ENCODE measurements around the gene TMEM35A.
A peak's percentile ranks its signal among the peaks of the same experiment; 100 is the strongest.
"Not testable (repeated sequence)": the region's sequence is repeated elsewhere in the genome, so short reads cannot be mapped to it uniquely, and the experiment has no call there.

The TMEM35A gene, protein sequence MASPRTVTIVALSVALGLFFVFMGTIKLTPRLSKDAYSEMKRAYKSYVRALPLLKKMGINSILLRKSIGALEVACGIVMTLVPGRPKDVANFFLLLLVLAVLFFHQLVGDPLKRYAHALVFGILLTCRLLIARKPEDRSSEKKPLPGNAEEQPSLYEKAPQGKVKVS

DNA sequence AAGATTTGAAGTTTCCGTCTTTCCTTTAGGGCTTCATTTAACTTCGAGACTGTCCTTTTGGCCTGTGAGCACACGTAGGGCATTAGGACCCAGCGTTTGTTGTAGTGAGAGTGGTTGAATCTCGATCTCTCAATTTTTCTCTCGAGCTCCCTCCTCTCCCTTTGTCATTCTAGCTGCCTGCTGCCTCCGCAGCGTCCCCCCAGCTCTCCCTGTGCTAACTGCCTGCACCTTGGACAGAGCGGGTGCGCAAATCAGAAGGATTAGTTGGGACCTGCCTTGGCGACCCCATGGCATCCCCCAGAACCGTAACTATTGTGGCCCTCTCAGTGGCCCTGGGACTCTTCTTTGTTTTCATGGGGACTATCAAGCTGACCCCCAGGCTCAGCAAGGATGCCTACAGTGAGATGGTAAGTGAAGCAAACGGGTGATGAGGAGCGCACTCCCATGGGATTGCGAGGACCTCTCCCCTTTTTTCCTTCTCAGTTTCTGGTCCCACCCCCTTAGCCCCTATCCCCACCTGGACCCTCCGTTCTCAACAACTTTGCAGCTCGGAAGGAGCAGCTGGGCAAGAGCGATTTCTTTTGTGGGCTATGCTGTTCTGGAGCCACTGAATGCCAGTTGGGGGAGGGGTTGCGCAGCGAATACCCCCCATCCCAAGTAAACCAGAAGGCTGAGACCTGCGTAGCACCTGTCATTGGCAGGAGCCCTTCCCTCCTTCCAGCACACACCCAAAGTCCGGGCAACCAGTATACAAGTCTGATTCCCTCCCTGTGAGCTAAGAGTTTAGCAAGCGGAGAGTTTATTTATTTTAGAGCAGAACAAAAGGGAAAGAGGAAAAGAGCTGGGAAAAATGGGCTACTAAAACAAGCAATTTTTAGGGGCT is at the start of gene TMEM35A:
TSS of gene TMEM35A (plus strand) at position 164 of the 883 bp plus-strand sequence. CDS start at position 288, 124 bp downstream.
- peak; percentile 32 for DNase-seq

DNA sequence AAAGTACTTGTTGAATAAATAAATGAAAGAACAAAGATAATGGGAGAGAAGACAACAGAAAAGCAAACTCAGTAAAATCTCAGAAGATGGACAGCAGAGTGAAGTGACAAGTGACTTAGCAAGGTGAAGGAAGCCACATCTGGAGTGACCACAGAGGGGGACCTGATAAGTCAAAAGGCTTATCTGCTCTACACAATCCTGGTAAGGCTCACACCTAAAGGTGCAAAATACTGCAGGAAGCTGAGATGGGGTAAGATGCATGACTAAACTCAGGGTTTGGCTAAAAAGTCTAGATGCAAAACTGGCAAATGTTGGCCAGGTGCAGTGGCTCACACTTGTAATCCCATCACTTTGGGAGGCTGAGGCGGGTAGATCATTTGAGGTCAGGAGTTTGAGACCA is 49.0 kb upstream of the TMEM35A start:
- DNase-seq = no peak

DNA sequence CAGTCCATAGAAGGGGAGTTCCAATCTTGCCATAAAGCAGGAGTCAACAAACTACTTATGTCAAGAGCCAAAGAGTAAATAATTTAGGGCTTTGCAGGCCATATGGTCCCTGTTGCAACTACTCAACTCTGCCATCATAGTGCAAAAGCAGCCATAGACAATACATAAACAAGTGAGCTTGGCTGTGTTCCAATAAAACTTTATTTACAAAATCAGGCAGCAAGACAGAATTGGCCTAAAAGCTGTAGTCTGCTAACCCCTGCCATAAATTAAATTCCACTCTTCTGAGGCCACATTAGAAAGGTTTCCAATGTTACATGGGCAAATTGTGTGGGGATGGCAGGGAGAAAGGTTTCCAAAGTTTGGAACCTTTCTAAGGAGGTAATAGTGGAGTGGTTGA is 41.4 kb upstream of the TMEM35A start:
- DNase-seq = no peak

DNA sequence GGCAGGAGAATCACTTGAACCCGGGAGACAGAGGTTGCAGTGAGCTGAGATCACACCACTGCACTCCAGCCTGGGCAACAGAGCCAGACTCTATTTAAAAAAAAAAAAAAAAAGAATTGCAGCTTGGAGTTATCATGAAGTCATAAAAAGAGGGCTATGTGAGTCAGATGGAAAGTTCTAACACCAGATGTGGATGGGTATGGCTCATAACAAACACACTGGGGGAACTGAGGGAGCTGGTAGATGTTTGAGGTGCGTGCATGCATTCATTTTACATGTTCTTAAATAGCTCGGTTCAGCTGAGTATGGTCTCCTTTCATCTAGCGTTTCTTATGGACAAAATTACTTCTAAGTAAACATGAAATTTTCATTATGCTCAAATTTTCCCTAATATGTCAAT is 38.5 kb upstream of the TMEM35A start:
- no peak for DNase-seq

DNA sequence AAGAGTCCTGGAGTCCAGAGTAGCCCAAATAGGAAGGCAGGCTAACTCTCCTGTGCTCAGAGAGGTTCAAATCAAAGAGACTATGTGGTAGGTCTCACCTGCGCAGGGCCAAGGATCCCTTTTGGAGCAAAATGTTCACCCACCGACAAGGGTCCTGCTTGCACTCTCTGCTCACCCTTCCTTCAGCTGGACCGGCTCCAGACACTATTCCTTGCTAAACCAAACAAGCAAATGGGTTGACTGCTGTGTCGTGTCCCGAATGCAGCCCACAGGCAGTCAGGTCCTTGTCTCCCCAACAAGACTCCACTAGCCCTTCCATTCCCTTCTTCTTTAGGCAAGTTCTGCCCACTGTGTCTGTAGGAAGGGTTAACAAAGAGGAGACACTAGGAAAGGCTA is 27.5 kb upstream of the TMEM35A start:
- peak; percentile 62 for DNase-seq

DNA sequence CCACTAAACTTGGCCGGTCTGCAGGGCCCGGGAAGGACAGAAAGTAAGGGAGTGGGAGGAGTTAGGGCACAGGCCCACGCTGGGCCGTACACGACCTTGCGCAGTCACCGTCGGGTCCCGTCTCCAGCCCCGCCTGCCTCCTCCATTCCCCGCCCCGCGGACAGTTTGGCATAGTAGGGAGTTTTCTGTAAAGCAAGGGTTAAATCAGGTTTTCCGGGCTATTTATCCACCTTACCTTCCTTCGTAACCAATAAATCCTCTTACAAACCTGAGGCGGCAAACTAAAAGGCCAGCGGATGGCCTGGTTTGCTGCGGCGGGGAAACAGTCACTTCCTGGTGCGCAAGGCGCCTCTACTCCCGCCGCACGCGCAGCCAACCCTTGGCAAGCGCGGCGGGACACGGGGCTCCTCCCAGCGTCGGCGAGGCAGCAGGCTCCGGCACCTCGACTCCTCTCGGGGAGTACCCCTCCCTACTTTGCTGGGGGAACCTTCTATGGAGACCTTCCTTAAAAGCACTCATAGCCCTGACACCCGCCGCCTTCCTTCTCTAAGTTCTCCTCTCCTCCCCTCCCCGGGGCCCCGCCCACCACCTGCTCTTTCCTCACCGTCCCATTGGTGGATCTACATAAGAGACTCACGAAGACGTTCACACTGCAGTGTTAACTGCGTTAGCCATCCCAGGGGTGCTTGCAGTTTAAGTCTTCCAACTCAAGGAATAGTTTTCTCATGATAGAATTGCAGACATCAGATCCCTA is 27.0 kb upstream of the TMEM35A start, which contains the start of gene TRMT2B:
TSS of gene TRMT2B (minus strand) at position 563 of the 754 bp plus-strand sequence. CDS start 9,822 bp downstream, outside the sequence.
- DNase-seq = peak; percentile 92

DNA sequence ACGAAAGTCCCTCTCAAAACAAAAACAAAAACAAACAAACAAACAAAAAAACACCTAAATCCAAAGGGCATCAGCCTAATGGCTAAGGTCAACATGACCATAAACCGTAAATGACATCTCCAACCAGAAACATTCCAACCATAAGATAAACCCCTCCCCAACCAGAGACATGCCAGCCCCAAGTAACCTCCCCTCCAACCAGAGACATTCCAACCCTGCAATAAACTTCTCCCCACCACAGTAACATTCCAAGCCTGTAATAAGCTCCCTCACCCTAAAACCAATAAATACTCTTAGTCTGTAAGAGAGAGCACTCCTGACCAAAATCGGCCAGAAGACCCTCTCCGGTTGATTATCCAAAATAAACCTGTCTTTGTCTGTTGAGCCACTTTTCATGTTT is 22.1 kb upstream of the TMEM35A start:
- DNase-seq = not testable (repeated sequence)

DNA sequence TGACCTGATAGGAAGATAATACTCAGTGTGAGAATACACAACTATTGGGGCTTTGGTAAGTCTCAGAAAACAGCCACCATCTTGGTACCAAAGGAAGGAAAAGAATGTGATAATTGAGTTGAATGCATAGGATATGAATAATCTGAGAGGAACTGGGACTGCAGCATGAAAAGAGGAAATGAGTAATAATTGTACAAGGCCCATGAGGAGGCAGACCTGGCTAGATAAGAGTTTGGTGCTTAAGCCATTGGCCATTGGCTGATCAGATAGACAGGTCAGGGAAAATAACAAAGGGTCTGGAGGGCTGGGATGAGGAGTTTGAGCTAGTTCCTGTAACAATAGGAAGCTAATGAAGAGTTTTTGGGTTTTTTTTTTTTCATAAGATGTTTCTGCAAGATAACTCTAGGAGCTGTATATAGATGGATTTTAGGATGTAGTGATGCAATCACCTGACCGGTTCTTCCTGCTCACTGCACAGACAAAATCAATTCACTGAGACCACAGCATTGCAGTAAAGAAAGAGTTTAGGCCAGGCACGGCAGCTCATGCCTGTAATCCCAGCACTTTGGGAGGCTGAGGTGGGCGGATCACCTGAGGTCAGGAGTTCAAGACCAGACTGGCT is 21.5 kb upstream of the TMEM35A start:
- no peak for DNase-seq

DNA sequence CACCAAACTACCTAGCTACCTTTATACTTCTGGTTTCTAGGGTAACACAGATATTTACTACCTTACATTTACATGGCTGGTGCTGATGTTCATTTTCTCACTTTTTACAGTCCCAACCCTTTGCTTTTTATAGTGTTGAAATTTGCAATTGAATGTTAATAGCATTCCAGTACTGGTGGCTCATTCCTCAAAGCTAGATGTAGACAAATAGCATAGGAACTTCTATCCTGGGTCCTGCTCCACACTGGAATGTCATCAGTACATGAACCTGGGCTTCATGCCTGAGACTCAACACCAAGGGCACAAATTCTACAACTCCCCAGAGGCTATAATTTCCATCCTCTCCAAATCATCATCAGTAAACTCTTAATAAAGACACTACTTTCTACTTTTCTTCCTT is 16.5 kb upstream of the TMEM35A start:
- no peak for DNase-seq

DNA sequence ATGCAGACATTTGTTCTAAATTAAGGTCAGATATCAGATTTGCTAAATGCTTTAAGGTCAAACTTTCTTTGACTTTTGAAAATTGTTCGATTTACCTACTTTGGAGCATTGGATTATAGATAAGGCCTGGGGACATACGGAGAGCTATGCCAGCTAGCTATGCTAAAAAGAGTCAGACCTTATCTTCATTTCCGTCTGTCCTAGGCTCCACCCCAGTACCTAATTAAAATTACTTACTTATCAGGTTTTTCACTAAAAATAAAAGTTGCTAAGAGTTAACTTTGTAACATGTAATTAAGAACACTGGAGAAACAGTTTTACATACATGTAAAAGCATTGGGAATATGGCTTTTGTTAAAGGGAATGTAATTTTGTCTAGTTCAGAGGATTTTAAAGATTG is 7.1 kb upstream of the TMEM35A start:
- no peak for DNase-seq

DNA sequence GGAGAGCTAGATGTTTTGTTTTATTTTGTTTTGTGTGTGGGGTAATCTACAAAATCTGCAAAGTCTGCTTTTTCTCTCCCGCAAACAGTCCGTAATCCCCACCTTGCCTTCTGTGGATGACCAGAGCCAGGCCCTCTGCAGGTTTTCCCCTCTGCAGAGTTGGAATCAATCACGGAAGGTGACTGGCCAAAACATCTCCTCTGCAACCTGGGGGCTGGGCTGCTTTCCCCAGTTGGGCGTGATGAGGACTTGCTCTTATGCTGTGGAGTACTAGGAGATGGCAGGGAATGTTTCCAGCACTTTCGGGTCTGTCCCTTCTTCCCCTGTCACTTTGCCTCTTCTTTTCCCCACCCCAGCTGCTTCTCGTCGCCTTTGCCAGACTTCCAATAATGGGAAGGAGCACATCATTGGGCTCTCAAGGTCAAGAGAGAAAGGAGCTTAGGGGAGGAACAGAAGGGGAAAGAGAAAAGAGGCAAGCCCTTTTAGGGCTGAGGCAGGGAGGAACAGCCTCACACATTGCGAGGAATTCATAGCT is 1.1 kb downstream of the TMEM35A start:
- DNase-seq = no peak

DNA sequence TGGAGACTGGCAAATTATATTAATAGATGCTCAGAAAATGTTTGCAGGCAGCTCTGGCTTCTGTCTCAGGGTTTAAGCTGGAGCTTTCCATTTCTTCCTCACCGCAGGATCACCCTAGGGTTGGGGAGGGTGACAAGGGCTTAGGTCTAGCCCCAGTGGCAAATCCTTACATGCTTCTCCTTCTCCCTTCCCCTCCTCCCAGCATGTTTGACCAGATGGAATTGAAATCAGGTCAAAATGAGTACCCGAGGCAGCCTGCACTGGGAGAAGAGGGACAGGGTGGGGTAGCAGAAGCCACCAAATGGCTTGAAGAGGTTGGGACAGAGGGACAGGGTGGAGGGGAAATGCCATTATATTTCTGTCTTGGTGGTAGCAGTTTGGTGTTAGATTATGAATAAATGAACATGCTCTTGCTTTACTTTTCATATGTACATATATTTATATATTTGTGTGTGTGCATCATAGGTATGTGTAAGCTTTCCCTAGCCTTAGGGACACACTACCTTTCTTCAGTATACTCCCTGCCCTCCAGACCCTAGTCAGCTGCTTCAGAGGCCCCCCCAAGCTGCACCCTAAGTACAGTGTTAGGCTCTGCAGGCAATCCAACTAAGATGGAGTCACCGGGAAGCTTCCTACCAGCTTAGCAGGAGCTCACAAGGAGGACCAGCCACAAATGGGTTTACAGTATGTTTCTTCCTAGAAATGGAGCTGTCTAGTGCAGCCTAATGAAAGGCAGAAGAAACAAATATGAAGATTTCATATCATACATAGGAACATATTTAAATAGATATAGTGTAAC is 1.8 kb downstream of the TMEM35A start:
- DNase-seq = no peak

DNA sequence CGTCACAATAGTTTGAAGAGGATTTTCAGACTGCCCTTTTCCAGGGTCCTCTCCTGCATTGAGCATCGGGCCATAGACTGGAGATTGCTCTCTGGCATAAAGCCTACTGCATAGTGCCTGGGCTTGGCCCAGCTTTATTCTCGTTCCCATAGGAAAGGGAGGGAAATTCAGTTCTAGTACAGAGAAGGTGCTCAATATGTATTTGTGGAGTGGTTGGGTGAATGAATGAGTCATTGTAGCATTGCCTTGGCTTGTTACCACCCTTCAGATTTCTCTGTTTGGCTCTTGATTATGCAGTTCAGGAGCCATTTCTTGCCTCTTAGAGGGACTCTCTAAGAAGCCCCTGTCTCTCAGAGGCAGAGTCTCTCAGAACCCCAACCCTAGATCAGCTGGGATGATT is 2.6 kb downstream of the TMEM35A start:
- no peak for DNase-seq

DNA sequence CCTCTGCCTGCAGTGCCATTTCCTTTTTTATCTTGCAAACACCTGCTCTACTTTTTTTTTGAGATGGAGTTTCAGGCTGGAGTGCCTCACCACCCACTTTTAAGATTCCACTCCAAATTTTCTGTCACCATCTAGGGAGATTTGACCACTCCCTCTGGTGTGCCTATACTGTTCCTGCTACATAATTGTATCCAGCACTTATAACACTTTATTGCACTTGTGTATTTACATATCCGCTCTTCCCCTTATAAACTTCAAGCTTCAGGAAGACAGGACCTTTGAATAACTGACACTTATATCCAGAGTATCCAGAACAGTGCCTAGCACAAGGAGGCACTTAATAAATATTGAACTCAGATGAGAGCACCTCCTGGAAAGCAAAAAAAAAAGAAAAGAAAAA is 13.1 kb downstream of the TMEM35A start:
- no peak for DNase-seq

DNA sequence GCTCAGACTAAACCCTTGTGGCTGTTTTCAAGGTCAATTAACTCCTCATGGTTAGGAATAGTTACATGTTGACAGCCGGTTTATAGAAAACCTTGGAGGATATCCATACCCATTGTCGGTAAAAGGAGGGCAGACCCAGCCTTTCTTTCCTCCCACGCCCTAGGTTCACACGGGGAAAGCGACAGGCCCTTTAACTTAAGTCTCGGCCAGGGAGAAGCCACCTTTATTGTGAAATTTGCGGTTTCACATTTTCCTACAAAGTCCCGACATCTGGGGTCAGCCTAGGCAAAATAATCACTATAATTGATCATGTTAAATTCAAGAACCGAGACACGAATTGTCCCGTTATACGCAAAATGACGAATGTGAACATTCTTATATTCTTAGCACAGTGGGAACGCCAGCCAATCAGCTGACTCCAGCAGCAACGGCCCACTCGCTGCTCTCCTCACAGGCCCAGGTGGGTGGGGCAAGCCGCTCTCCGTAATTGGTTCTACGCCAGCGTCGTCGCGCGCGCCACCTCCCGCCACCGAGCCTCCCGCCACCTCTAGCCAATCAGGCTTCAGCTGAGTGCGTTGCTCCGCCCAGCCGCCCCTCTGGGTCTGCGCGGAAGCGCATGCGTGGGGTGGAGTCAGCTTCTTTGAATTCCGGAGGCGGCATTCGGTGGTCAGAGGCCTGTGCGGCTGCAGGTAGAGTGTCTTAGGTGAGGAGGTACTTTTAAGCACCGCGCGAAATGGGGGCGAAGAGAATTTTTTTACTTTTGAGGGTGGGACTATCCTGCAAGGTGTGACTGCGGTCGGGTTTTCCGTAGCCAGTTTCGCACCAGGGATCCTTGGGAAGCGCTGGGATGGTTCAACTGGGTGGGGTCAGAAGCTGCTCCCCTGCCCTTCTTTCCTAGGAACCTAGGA is 19.1 kb downstream of the TMEM35A start, which contains the start of gene CENPI:
TSS of gene CENPI (plus strand) at position 659 of the 908 bp plus-strand sequence. CDS start 2,867 bp downstream, outside the sequence.
- peak; percentile 97 for DNase-seq

DNA sequence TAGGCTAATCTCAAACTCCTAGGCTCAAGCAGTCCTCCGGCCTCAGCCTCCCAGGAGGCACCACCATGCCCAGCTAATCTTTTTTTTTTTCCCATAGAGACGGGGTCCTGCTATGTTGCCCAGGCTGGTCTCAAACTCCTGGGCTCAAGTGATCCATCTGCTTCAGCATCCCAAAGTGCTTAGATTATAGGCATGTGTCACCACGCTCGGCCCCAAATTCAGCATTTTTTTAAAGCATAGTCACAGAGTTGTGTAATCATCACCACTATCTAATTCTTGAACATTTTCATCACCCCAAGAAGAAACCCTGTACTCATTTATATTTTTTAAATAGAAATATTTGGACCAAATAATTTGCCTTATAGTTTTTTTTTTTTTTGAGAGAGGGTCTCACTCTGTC is 29.6 kb downstream of the TMEM35A start:
- DNase-seq = no peak

DNA sequence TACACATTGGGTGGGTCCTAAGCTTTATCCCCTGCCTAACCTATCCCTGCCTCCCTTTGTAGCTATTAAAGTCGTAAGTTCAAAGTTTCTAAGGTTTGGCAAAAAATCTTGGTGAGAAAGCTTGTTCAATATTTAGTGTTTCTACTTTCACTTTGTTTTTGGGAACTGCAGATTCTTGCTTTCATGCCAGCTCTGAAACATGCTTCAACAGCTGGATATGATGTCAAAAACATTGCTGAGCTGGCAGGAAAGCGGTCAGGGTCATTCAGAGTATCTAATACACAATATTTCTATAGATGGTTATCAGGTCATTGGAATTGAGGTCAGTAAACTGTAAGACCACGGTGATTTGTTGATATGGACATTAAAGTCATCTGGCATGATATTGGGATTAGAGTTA is 39.0 kb downstream of the TMEM35A start:
- DNase-seq = no peak

DNA sequence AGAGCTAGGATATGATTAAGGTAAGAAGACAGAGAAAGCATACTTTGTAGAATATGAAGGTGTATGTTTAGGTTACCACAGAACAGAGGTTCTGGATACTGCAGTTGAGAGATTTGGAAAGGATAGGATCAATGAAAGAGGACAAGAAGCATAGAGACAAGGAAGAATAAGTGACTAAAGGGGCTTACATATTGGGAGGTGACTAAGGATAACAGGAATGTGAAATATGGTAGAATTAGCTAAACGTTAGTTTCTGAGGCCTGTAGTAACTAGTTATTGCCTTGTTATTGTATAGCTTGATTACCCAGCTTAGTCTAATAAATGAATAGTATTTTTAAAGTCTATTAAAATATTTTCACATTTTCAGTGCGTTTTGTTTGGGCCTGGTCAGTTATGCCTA is 57.6 kb downstream of the TMEM35A start:
- DNase-seq = no peak
